NCI-H2196 (cell line): ENCODE results near the gene PATE4.
A peak's percentile ranks its signal among the peaks of the same experiment; 100 is the strongest.

Source experiments
- DNase-seq: peaks from one replicate; lab custom pipeline; 2025; ENCODE audit not compliant: unreplicated experiment; lab: John Stamatoyannopoulos, UW

PATE4 gene

GRCh38 chr11:125887373-125888324, 54.5 kb downstream of the PATE4 start, which contains the start of gene HYLS1:
TSS of gene HYLS1 (plus strand) at chr11:125887668. CDS start at chr11:125899369, 11,701 bp downstream.
- DNase-seq = peak; percentile 97
